ENCODE data around the gene PDLIM5.

Gene PDLIM5

DNA sequence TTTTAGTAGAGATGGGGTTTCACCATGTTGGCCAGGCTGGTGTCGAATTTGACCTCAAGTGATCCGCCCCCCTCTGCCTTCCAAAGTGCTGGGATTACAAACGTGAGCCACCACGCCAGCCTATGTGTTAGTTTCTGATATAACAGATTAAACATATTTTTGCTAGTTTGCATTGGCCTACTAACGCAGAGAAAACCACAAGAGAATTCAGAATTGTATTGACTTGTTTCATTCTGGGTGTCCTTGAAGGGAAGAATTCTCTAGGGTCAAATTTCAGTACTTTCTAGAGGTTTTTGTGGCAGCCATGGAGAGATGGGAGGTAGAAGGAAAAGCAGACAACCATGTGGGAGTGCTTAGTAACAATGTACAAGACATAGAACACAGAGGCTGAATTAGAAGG lies 259.9 kb downstream of the PDLIM5 start:
- DNase-seq (ENCODE audit: low read depth): no peak

DNA sequence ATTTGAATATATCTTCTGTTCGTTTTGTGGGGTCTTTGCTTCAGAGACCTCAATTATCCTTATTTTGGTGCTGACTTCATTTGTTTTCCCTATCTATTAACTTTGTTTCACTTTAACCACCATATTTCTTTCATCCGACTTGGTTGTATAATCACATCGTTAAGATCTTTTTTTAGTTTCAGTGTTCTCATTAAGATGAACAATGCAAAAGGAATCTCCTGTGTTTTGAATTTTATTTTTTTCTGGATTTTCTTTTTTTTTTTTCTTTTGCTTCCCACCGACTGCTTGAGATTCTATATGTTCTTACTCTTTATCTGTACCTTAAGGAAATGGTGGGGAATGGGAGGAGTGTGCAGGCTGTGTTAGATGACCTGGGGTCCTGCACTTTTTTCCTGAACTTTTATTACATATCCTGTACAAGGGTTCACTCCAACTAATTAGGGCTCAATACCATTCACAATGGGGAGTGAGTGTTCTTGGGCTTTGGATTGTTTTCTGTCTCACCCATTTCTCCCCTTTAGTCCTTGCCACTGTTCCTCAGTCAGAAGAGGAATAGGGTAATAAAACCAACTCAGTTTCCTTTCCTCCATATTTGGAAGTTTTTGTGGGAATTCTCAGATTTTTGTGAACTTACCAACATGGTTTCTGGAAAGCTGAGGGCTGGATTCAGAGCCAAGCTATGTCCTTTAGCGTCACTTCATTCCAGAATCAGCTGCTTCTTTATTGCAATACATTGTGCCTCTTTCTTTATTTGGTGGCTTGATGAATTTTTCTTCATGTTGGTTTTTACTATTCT lies 262.8 kb downstream of the PDLIM5 start:
- DNase-seq (ENCODE audit: low read depth): no peak

DNA sequence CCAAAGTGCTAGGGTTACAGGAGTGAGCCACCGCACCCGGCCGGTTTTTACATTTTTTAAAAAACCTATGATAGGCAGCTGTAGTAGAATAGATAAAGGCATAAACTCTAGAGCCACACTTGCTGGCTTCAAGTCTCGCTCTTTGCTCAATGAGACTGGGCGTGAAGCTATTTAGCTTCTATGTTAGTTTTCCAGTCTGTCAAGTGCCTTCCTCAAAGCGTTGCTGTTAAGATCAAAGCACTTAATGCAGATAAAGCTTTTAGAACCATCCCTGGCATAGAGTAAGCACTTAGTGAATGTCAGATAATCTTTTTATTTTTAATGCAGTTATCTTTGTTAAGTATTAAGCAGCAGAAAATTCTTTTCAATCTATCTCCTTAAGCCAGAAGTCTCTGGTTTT lies 264.0 kb downstream of the PDLIM5 start:
- no peak for DNase-seq (ENCODE audit: low read depth)

All from activated T-cell treated with anti-CD3 and anti-CD28 coated beads for 24 hours (primary cell).